GM21825 (cell line): ENCODE results near the gene DNAH17.

Experiments used
- ATAC-seq: cut with Tn5 transposase; IDR thresholded peaks from one replicate; pipeline ENCODE4 v1.9.1; 2021; ENCODE audit warnings: mild to moderate bottlenecking, moderate library complexity; ENCODE audit not compliant: unreplicated experiment

DNAH17 gene

DNA sequence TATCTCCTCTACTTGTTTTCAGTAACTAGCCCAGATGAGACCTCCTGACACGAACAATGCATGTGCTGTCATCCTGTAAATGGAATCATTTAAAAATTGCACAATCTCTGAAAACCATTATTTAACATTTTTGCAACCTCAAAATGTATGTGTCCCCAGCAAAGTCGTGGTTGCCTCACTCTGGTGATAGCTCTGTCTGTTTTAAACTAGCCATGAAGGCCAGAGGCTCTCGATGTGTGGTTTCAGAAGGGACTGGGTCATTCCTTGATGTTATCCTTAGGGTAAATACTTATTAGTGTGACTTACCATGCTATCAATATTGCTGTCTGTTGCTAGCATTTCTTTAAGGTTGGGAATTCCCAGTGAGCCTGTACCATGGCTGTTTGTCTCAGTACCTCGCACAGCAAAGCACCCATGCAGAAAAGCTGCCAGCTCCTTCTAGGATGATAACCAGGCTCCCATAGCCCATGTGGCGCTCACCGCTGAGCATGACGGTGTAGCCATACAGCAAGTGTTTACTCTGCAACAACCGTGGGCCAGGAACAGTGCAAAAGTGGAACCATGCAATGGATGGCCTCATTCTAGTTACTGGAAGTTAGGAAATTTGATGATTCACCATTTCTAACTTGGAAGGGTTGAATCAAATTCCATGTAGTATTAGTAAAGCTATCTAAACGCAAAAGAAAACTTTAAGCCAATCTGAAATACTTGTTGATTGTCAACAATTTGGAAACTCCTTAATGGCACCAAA is 201.6 kb downstream of the DNAH17 start:
- no peak for ATAC-seq

DNA sequence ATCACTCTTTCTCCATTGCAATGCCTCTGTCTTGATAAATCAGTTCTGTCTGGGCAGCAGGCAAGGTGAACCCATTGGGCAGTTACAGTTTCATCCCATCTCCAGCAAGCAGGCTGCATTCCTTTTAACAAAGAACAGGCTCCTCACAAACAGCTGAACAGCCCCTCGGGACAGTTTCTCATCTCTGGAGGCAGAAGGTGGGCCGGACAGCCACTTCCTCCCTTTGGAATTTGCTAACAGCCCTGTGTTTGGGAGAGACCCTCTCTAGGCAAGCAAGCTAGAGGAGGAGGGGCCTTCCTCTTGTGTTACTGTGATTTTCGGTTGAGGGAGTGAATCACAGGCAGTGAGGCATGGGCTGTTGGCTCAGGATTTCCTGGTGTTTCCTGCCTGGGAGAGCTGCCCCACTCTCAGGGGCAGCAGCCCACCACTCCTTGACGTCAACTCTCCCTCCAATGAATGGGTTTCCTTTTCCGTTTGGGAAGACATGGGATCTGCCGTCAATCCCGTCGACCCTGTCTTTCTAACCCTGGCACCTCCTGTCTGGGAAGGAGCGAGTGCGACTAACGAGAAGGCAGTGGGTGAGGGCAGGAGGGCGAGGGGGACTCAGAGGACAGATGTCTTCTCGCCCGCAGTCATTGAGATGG is 202.4 kb downstream of the DNAH17 start:
- ATAC-seq = no peak

DNA sequence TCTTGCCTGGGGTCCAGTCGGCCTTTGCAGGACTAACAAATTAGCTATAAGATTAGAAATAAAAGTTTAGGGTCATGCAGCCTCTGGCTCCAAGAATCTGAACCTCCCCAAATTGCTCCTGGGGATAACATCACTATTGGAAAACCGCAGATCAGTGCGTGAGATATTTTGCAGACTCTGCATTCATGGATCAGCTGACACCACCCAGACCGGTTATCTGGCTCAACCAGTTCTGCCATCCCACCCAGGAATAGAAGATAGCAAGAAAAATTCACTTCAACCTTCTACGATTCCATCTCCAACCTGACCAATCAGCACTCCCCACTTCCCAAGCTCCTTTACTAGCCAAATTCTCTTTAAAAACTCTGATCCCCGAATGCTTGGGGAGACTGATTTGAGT is 203.0 kb downstream of the DNAH17 start:
- ATAC-seq = no peak
